Stimulated activated memory B cell treated with anti-CD40 and anti-IgM and Interleukin-4, amounts not matched to agents 10 μg/mL and 1 μg/mL and 100 μg/mL, for 72 hours (primary cell): ENCODE data around the gene BTBD2.
A peak's percentile ranks its signal among the peaks of the same experiment; 100 is the strongest.

Experiments used
- ATAC-seq: fragments of 150-1000 bp; cut with Tn5 transposase; 2 replicates; pipeline ENCODE4 v1.10.0; 2021
- H3K27ac Mint-ChIP-seq: one replicate; pipeline ENCODE4 v1.8.0; 2022; ENCODE audit warnings: mild to moderate bottlenecking, mixed read lengths
- H3K27me3 Mint-ChIP-seq: one replicate; pipeline ENCODE4 v1.8.0; 2022; ENCODE audit warnings: mixed read lengths
- H3K36me3 Mint-ChIP-seq: one replicate; pipeline ENCODE4 v1.8.0; 2022; ENCODE audit warnings: mixed read lengths
- H3K4me1 Mint-ChIP-seq: one replicate; pipeline ENCODE4 v1.8.0; 2022; ENCODE audit warnings: mixed read lengths
- H3K4me3 Mint-ChIP-seq: one replicate; pipeline ENCODE4 v1.8.0; 2022; ENCODE audit warnings: mild to moderate bottlenecking, moderate library complexity, mixed read lengths
- H3K9me3 Mint-ChIP-seq: one replicate; pipeline ENCODE4 v1.8.0; 2022; ENCODE audit warnings: mixed read lengths

The BTBD2 gene

DNA sequence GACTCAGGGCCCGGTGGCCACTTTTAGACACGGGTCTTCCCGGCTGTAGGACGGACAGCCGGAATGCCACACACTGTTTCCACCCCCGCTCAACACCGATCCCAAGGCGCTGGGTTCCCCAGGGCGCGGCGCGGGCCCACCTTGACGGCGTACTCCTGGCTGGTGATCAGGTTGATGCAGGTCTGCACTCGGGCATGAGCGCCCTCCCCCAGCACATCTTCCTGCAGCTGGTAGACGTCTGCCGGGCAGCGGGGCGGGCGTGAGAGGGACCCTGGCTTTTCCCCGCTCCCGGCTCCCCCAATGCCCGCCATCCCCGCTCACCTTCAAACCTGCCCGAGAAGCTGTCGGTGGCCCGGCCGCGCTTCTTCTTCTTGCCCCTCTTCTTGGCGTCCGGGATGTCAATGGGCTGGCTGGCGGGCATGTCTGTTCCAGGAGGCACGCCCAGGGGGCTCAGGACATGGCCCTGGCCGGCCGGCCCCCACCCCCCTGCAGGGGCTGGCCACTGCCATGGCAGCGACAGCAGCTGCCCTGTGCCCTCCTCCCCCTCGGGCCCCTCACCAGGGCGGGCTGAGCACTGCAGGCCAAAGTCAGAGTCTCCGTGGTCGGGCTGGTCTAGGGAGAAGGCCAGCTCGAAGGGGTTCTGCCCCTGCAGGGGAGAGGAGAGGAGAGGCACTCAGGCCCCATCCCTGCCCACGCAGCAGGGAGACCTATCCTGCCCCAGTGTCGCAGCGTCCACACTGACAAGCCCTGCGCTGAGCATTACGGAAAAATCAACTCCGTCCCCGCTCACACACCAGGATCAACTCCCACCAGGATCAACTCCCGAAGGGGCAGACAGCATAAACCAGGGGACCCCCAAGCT lies 30.8 kb upstream of the BTBD2 start:
- Mint-ChIP-seq H3K27ac (no peak overlapping the region), H3K36me3 (peaks cover 58% of the 10 kb centered on the region), H3K4me3 (no peak overlapping the region), H3K27me3 (no peaks in the 10 kb centered on the region), H3K4me1 (peaks cover 83% of the 10 kb centered on the region), H3K9me3 (no peaks in the 10 kb centered on the region)
- ATAC-seq = no peak

DNA sequence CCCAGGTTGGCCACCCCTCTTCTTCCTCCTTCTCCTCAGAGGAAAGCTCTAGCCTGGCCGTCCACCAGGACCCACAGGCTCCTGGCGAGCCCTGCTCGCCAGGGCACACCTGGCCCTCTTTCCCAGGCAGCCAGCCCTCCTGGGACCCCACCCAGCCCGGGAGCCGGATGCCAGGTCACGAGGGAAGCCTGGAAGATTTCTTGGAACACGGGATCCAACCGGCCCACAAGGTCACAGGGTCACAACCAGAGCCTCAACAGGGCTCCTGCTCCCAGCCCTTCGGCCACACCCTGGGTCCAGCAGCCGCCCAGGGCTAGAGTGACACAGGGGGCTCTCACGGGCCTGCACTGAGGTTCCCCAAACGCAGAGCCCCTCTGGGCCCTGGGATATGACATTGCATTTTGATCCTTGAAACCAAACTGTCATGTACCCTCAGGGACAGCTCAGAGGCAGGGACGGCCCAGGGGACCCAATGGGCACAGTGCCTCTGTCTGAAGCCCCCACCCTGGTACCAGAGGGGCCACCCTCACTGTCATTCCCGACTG lies 30.1 kb upstream of the BTBD2 start:
- H3K27ac Mint-ChIP-seq = peak overlapping the region; percentile 77
- no peak for ATAC-seq
- no peaks in the 10 kb centered on the region for H3K9me3 Mint-ChIP-seq
- peaks cover 89% of the 10 kb centered on the region for H3K4me1 Mint-ChIP-seq
- H3K36me3 Mint-ChIP-seq = peaks cover 65% of the 10 kb centered on the region
- H3K27me3 Mint-ChIP-seq = no peaks in the 10 kb centered on the region
- H3K4me3 Mint-ChIP-seq = peak overlapping the region; percentile 65

DNA sequence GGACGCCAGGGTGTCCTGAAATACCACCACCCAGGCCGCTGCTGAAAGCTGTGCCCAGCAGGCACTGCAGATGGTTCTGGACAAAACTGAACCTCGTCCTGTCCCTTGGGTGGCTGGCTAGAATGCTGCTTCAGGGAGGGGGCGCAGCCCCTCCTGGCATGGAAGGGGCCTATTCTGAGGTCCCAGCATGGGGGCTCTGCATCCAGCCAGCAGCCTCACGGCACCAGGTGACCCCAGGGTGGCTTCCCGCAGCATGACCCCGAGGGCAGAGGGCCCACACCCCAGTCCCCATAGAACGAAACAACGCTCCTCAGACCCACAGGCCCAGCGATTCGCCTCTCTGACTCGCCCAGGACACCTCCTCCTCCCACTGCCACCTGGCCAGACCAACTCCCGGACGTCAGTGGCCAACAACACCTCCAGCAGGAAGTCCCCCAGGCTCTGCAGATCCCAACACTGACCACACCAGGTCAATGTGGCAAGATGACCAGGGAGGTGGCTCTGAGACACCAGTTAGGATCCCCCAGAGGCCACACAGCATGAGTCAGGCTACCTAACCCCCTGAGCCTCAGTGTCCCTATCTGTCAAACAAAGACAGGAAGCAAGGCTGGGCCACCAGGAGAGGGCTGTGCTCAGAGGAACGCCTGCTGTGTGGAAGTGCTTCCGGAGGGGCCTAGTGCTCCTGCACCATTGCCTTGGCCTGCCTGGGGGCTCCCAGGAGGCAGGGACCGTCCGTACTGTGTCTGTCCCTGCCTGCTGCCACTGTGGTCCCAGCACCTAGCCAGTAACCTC lies 29.4 kb upstream of the BTBD2 start:
- Mint-ChIP-seq H3K36me3 (peaks cover 62% of the 10 kb centered on the region), H3K27ac (peak overlapping the region; percentile 77), H3K4me3 (peak overlapping the region; percentile 65), H3K4me1 (peaks cover 93% of the 10 kb centered on the region), H3K27me3 (no peaks in the 10 kb centered on the region), H3K9me3 (no peaks in the 10 kb centered on the region)
- ATAC-seq = no peak

DNA sequence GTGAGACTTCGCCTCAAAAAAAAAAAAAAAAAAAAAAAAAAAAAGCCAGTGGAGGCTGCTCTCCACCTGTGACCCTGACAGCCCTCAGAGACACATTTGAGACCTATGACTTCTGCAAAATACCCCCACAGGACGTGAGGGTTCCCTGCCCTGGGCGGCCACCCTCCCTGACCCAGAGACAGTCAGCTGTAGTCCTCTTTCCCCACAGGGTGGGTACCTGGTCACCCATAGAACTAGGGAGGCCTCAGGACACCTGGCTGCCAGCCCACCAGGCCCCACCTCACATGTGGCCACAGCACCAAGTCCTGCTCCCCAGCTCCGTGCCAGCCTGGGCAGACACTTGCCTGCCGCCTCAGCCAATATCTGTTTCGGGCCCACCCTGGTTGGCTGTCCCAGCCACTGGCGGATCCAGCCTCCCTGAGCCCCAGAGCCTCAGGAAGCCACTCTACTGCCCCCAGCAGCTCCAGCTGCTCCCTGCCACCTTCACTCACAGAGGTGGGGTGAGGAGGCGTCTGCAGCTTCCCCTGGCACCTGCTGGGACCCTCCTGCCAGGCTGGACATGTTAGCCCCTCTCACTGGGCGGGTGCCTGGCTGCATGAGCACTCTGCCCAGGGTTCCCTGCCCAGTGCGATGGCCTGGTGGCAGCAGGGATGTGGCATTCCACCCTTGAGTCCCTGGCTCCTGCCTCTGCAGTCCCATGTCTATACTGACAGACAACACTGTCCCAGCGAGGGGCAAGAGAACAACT lies 28.6 kb upstream of the BTBD2 start:
- Mint-ChIP-seq H3K27ac (peak overlapping the region; percentile 77), H3K27me3 (no peaks in the 10 kb centered on the region), H3K4me1 (peaks cover 92% of the 10 kb centered on the region), H3K4me3 (peak overlapping the region; percentile 66), H3K36me3 (peaks cover 60% of the 10 kb centered on the region), H3K9me3 (no peaks in the 10 kb centered on the region)
- no peak for ATAC-seq

DNA sequence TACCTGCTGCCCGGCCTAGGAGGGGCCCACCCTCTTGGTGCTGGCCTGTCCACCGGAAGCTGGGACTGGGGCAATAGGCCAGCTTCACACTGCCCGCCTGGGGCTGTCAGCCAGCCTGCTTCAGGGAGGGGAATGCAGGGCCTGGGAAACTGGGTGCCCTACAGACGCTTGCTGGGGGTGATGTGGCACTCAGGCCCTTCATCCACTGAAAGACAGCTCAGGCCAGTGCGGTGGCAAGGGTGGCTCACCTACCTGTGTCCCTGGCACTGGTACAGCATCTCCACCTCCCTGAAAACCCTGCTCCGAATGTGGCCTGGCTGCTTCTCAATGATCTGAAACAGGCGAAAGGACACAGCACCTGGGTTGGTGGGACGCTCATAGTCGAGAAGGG lies 27.7 kb upstream of the BTBD2 start:
- H3K36me3 Mint-ChIP-seq = peaks cover 64% of the 10 kb centered on the region
- no peaks in the 10 kb centered on the region for H3K9me3 Mint-ChIP-seq
- H3K27me3 Mint-ChIP-seq = no peaks in the 10 kb centered on the region
- H3K27ac Mint-ChIP-seq = peak overlapping the region; percentile 77
- H3K4me3 Mint-ChIP-seq = peak overlapping the region; percentile 71
- H3K4me1 Mint-ChIP-seq = peaks cover 89% of the 10 kb centered on the region
- no peak for ATAC-seq

DNA sequence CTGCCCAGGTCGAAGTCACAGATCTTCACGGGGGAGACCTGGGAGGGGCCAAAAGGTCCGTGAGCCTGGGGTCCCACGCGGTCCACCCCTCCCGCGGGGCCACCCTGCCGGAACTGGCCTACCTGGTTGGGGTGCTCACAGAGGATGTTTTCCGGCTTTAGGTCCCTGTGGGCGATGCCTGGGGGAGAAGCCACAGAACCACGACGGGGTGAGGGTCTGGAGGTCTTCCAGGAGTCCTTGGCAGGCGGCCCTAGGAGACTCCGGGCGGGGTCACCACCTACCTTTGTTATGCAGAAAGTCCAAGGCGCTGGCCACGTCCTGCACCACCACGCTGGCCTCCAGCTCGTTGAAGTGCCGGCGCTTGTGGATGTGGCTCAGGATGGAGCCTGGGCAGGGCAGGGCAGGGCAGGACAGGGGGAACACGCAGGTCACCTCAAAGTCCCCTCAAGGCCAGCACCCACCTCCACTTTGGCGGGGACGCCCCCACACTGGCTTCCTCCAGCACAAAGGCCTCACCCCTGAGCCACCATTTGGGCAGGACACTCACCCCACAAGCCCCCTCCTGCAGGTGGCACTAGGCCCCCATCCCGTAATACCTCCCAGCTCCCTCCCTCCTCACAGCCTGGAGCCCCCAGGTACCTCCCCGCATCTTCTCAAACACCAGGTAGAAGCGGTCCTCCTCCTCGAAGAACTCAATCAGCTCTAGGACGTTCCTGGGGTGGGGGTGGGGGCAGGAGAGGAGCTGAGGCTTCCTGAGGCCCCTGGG lies 27.2 kb upstream of the BTBD2 start:
- peaks cover 65% of the 10 kb centered on the region for H3K36me3 Mint-ChIP-seq
- H3K27ac Mint-ChIP-seq = peak overlapping the region; percentile 77
- no peaks in the 10 kb centered on the region for H3K27me3 Mint-ChIP-seq
- peaks cover 88% of the 10 kb centered on the region for H3K4me1 Mint-ChIP-seq
- H3K9me3 Mint-ChIP-seq = no peaks in the 10 kb centered on the region
- no peak for ATAC-seq
- peak overlapping the region; percentile 71 for H3K4me3 Mint-ChIP-seq

DNA sequence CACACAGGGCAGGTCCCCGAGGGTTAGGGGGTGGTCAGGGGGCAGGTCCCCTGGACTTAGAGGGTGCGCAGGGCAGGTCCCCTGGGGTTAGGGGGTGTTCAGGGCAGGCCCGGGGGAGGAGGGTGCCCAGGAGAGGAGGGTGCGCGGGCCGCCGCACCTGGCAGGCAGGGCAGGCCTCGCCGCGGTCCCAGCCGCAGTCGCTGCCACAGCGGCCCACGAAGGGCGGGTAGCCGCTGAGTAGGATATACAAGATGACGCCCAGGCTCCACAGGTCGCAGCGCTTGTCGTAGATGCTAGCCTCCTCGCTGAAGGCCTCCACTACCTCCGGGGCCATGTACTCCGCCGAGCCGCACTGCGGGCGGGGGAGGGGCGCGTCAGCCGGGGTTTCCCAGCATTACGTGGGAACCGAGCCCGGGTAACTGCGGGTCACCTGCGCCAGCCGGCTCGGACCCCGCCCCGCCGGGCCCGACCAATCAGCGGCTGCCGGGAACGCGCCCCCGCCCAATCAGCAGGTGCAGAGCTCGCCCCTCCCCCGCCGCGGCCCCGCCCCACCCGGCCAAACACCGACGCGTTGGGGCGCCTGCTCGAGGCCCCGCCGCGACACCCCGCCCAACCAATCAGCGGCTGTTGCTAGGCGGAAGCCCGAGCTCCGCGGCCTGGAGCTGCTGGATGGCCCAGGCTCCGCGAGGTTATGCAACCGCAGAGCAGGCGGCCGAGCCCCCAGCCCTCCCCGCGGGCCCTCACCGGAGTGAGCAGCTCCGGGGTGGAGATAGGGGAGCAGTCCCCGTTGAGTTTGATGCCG lies 26.4 kb upstream of the BTBD2 start:
- H3K4me3 Mint-ChIP-seq = peak overlapping the region; percentile 71
- H3K9me3 Mint-ChIP-seq = no peaks in the 10 kb centered on the region
- peaks cover 86% of the 10 kb centered on the region for H3K4me1 Mint-ChIP-seq
- ATAC-seq = peak; percentile 90
- peaks cover 59% of the 10 kb centered on the region for H3K36me3 Mint-ChIP-seq
- peak overlapping the region; percentile 77 for H3K27ac Mint-ChIP-seq
- H3K27me3 Mint-ChIP-seq = no peaks in the 10 kb centered on the region

DNA sequence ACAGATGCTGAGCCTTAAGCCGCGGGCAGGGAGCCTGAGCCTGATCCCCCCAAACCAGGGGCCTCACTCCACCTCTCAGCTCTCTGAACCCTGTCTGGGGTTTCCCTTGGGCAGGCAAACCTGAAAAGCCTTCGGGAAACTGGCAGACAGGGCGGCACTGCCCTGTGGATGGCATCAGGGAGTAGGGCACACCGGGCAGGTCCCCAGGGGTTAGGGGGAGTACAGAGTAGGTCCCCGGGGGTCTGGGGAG lies 25.8 kb upstream of the BTBD2 start:
- ATAC-seq = no peak
- Mint-ChIP-seq H3K27me3 (no peaks in the 10 kb centered on the region), H3K9me3 (no peaks in the 10 kb centered on the region), H3K4me3 (peak overlapping the region; percentile 65), H3K27ac (peak overlapping the region; percentile 77), H3K4me1 (peaks cover 80% of the 10 kb centered on the region), H3K36me3 (peaks cover 58% of the 10 kb centered on the region)

DNA sequence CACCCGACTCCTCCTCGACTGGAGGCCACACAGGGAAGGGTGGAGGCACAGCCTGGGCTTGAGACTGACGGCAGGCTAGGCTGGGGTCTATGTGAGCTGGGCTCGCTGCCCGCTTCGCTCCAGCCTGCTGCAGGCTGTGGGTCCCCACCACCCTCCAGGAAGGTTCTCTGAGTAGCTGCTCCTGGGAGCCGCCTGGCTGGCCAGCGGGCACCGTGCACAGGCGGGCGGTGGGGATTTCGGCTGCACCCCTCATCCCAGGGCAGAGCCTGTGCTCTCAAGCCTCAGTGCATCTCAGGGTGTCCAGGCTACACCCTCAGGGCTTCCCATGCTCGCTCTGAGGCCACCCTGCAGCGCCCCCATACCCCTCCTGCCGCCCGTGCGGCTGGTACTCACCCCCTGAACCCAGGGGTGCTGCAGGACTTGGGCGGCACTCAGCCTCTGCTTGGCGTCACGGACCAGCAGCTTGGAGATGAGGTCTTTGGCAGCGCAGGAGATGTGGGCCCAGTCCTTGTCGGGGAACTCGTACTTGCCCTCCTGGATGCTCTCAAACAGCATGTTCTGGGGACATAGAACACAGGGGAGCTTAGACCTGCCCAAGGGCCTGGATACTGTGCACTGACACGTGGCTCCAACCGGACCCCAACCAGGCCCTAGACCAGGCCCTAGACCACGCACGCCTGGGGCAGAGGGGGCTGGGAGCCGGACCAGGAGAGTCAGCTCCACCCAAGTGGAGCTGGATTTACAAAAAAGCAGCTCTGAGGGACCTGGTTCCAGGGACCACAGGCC lies 25.3 kb upstream of the BTBD2 start:
- peaks cover 75% of the 10 kb centered on the region for H3K4me1 Mint-ChIP-seq
- H3K36me3 Mint-ChIP-seq = peaks cover 58% of the 10 kb centered on the region
- H3K27me3 Mint-ChIP-seq = no peaks in the 10 kb centered on the region
- no peak for ATAC-seq
- peak overlapping the region; percentile 77 for H3K27ac Mint-ChIP-seq
- peak overlapping the region; percentile 65 for H3K4me3 Mint-ChIP-seq
- no peaks in the 10 kb centered on the region for H3K9me3 Mint-ChIP-seq

DNA sequence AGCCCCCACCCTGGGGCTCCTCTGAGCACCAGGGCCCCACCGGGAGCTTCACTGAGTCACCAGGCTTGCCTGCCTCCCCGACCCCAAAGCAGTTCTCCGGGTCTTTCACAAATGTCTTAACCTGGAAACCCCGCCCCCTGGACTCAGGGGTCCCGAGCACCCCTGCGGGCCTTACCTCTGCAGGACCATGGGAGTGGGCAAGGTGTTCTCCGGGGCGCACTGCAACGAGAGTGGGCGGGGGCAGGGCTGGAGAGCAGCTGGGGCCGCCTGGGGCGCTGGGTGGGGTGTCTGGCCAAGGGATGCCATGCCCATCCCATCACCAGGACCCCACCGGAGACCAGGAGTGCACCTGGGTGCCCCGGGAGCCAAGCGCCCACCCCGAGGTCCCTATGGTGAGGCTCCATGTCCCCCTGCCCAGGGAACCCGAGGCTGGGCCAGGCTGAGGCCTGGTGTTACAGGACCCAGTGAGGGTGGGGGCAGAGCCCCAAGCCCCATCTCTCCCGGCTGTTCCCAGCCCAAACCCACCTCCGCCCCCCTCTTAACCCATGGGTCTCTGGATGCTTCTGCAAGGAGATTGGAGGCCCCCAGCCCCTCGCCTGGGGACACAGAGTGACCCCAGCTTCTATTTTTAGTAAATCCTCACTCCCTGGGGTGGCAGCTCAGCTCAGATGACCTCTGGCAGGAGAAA lies 24.6 kb upstream of the BTBD2 start:
- H3K27me3 Mint-ChIP-seq = no peaks in the 10 kb centered on the region
- no peak overlapping the region for H3K4me3 Mint-ChIP-seq
- H3K4me1 Mint-ChIP-seq = peaks cover 73% of the 10 kb centered on the region
- H3K9me3 Mint-ChIP-seq = peaks cover 3% of the 10 kb centered on the region
- H3K36me3 Mint-ChIP-seq = peaks cover 56% of the 10 kb centered on the region
- no peak overlapping the region for H3K27ac Mint-ChIP-seq
- no peak for ATAC-seq

DNA sequence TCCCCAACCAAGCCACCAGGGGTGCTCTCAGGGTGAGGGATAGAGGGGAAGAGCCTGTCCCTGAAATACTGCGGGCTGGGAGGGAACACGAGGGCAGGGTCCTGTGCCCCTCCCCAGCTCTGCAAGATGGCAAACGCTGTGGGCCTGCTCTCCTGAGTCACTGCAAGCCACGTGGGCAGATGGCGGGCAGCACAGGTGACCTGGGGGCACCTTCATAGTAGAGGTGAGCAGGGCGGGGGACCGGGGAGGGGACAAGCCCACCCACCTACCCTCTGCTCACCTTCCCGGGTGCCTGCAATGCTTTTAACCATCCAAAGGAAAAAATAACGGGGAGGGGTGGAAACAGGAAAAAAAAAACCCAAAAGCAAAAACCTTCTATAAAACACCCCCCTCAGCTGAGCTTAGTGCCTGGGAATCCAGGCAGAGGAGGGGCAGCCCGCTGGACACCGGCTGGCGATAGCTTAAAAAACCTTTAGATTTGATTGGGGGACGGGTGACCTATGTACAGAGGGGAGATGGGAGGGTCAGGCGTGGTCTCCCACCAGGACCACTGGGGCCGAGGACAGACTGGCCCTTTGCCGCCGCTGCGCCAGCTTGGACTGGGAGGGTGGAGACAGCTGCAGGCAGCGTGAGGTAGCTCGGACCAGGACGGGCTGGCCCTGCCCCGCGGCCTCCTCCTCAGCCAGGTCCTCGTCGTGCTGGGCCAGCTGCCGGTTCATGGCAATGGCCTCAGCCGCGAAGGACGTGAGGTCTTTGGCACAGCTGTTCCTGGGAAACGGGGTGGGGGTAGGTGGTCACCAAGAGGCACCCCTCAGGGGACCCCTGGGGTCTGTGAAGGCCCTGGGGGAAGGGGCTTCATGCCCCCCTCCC lies 23.8 kb upstream of the BTBD2 start:
- H3K27ac Mint-ChIP-seq = no peak overlapping the region
- no peaks in the 10 kb centered on the region for H3K27me3 Mint-ChIP-seq
- H3K36me3 Mint-ChIP-seq = peaks cover 52% of the 10 kb centered on the region
- H3K4me1 Mint-ChIP-seq = peaks cover 71% of the 10 kb centered on the region
- no peak overlapping the region for H3K4me3 Mint-ChIP-seq
- peaks cover 6% of the 10 kb centered on the region for H3K9me3 Mint-ChIP-seq
- ATAC-seq = no peak

DNA sequence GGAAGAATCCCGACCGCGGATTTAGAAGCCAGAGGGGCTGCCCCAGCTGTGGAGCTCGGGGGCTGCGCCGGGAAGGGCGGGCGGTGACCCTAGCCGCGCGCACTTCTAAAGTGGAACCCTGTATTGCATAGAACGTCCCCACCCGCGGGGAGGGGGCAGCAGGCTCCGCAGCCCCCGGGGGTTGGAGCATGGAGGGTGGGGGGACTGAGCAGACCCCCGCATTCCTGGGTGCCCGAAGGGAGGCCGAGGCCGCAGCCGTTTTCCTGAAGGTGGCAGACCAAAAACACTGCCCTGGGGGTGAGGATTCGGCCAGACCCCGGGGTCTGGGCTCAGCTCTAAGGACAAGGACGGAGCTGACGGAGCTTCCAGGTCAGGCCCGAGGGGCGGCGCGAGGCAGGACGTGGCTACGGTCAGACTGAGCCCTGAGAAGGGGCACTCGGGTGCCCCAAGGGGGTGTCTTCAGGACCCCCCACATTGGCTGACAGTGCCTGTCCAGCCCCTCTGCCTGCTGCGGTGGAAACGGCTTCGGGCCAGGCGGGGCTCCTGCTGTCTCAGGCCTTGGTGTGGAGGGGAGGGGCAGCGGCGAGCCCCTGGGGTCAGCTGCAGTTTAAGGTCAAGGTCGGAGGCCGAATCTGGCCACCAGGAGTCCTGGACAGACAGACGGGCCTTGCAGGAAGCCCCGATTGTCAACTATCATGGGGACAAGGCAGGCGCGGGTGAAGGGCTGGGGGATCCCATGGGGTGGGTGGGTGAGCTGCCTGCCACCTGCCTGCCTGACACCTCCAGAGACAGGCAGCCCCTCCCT lies 23.0 kb upstream of the BTBD2 start:
- H3K27ac Mint-ChIP-seq = no peak overlapping the region

More for the DNA sequence above, 23.0 kb upstream of the BTBD2 start:
- Mint-ChIP-seq H3K27me3 (no peaks in the 10 kb centered on the region), H3K9me3 (peaks cover 6% of the 10 kb centered on the region), H3K36me3 (peaks cover 44% of the 10 kb centered on the region), H3K4me3 (no peak overlapping the region), H3K4me1 (peaks cover 63% of the 10 kb centered on the region)
- ATAC-seq = no peak
